Activated B cell treated with CpG ODN at 0.5 μM for 24 hours (primary cell): ENCODE data around the gene TMPRSS11A. TPM values are rescaled to one million over a fixed set of nuclear protein-coding genes. Genes with fewer than 3 reads are reported as not detected.

Source experiments
- ATAC-seq: fragments of 200-7000 bp; cut with Tn5 transposase; one replicate; pipeline ENCODE4 v1.10.0; 2021; ENCODE audit warnings: low read depth, mild to moderate bottlenecking, moderate library complexity
- CTCF ChIA-PET: fragments of 350-600 bp; sonication (Branson Sonifier 250); formaldehyde crosslinking; loops from one replicate; lab custom pipeline; 2021; ENCODE audit warnings: antibody characterized with exemption; lab: Charles Lee
- POLR2A ChIA-PET: fragments of 350-600 bp; sonication (Branson Sonifier 250); formaldehyde crosslinking; loops from one replicate; lab custom pipeline; 2021; ENCODE audit warnings: antibody characterized with exemption; lab: Charles Lee
- DNase-seq: peaks from one replicate; pipeline ENCODE4 v3.0.0; 2022
- H3K27ac Mint-ChIP-seq: one replicate; pipeline ENCODE4 v1.8.0; 2020; ENCODE audit warnings: mixed read lengths
- H3K27me3 Mint-ChIP-seq: one replicate; pipeline ENCODE4 v1.8.0; 2021; ENCODE audit warnings: mixed read lengths
- H3K36me3 Mint-ChIP-seq: one replicate; pipeline ENCODE4 v1.8.0; 2021; ENCODE audit warnings: low read depth, mixed read lengths
- H3K4me1 Mint-ChIP-seq: one replicate; pipeline ENCODE4 v1.8.0; 2021; ENCODE audit warnings: mixed read lengths
- H3K4me3 Mint-ChIP-seq: one replicate; pipeline ENCODE4 v1.8.0; 2020; ENCODE audit warnings: mild to moderate bottlenecking, mixed read lengths
- H3K9me3 Mint-ChIP-seq: one replicate; pipeline ENCODE4 v1.8.0; 2020; ENCODE audit warnings: mixed read lengths
- CTCF ChIP-seq: fragments of 200-600 bp; IDR thresholded peaks from one replicate; pipeline ENCODE4 v1.8.0; 2022; ENCODE audit warnings: antibody characterized with exemption, mild to moderate bottlenecking
- intact Hi-C: fragments of 100-400 bp; cut with micrococcal nuclease; formaldehyde crosslinking; loops from one replicate; pipeline ENCODE4 v1.15.1; 2024
- total RNA-seq: library from RNA; stranded (reverse); gene quantifications from 2 replicates; pipeline ENCODE4 v1.2.3, GENCODE V29; 2022

Gene TMPRSS11A
- total RNA-seq, 1 donor from 2014 or later = not detected

GRCh38 chr4:67983333-67983732 lies 20.0 kb upstream of the TMPRSS11A start:
- Mint-ChIP-seq H3K27ac (no peak overlapping the region), H3K36me3 (no peaks in the 10 kb centered on the region), H3K4me1 (no peaks in the 10 kb centered on the region), H3K27me3 (peaks cover 3% of the 10 kb centered on the region), H3K4me3 (no peak overlapping the region), H3K9me3 (no peaks in the 10 kb centered on the region)
- DNase-seq (no peak), ATAC-seq (no peak)
- intact Hi-C loops = no loop called here
- ChIA-PET CTCF (no interaction called here), POLR2A (no interaction called here)
- TF ChIP-seq CTCF = no peak

- H3K36me3 Mint-ChIP-seq = no peaks in the 10 kb centered on the region
- DNase-seq = no peak
- no peaks in the 10 kb centered on the region for H3K4me1 Mint-ChIP-seq
- no peak overlapping the region for H3K27ac Mint-ChIP-seq
- ATAC-seq = no peak
- H3K27me3 Mint-ChIP-seq = peaks cover 3% of the 10 kb centered on the region
- intact Hi-C loops = no loop called here
- no peak for TF ChIP-seq CTCF
- no peak overlapping the region for H3K4me3 Mint-ChIP-seq
- CTCF ChIA-PET = no interaction called here
- H3K9me3 Mint-ChIP-seq = peaks cover 6% of the 10 kb centered on the region
- POLR2A ChIA-PET = no interaction called here
These were observed 17.2 kb upstream of the TMPRSS11A start for GRCh38 chr4:67980512-67980911.

- CTCF ChIA-PET = no interaction called here
- no peak overlapping the region for H3K4me3 Mint-ChIP-seq
- H3K36me3 Mint-ChIP-seq = no peaks in the 10 kb centered on the region
These were observed 10.3 kb upstream of the TMPRSS11A start for GRCh38 chr4:67973608-67974007.

GRCh38 chr4:67954890-67955289 lies 8.4 kb downstream of the TMPRSS11A start:
- intact Hi-C loops = no loop called here
- TF ChIP-seq CTCF = no peak
- CTCF ChIA-PET = no interaction called here
- Mint-ChIP-seq H3K9me3 (peaks cover 3% of the 10 kb centered on the region), H3K4me3 (no peak overlapping the region), H3K27ac (no peak overlapping the region), H3K36me3 (no peaks in the 10 kb centered on the region), H3K27me3 (no peaks in the 10 kb centered on the region), H3K4me1 (no peaks in the 10 kb centered on the region)
- POLR2A ChIA-PET = no interaction called here
- ATAC-seq (no peak), DNase-seq (no peak)

More at GRCh38 chr4:67973608-67974007, 10.3 kb upstream of the TMPRSS11A start:
- intact Hi-C loops = no loop called here
- H3K27me3 Mint-ChIP-seq = no peaks in the 10 kb centered on the region
- no peak for ATAC-seq
- POLR2A ChIA-PET = no interaction called here
- no peaks in the 10 kb centered on the region for H3K4me1 Mint-ChIP-seq
- peaks cover 15% of the 10 kb centered on the region for H3K9me3 Mint-ChIP-seq
- no peak for TF ChIP-seq CTCF
- DNase-seq = no peak
- no peak overlapping the region for H3K27ac Mint-ChIP-seq

- ChIA-PET CTCF (no interaction called here), POLR2A (no interaction called here)
- Mint-ChIP-seq H3K27ac (no peak overlapping the region), H3K4me1 (no peaks in the 10 kb centered on the region), H3K27me3 (peaks cover 4% of the 10 kb centered on the region), H3K36me3 (no peaks in the 10 kb centered on the region), H3K4me3 (no peak overlapping the region), H3K9me3 (peaks cover 3% of the 10 kb centered on the region)
- DNase-seq (no peak), ATAC-seq (no peak)
- intact Hi-C loops = no loop called here
- no peak for TF ChIP-seq CTCF
These were observed 22.2 kb downstream of the TMPRSS11A start for GRCh38 chr4:67941074-67941473.
